ENCODE measurements around the gene DOCK2. TPM values are rescaled to one million over a fixed set of nuclear protein-coding genes. Genes with fewer than 3 reads are reported as not detected.

Gene DOCK2
- total RNA-seq, 4 donors from 2014 or later = 0.32 to 5.3 (median 2.7) TPM

DNA sequence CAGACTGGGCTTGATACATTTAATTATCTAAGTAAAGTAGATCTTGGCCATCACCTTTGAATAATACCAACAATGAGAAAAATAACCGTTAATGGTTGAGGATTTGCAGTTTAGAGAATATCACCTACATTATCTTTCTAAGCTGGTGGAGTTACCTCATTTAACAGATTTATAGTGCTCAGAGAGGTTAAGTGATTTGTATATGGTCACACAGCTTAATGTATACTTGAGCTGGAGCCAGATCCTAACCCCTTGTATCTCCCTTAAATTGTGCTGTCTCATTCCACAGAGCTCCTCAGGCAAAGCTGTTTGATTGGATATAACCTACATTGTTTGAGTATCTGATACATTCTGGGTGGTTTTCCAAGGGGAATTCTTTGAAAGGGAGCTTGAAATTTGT is 285.4 kb downstream of the DOCK2 start:
- no peaks in the 10 kb centered on the region for H3K36me3 ChIP-seq
- in situ Hi-C loops (cut with MboI; ENCODE audit: low sequenced_read_pairs in 4 of 4) (no loop called here), intact Hi-C loops (cut with DNase I; ENCODE audit: low total_unique reads) (no loop called here)
- no peak overlapping the region for H3K27ac ChIP-seq
- ATAC-seq (no peak), DNase-seq (no peak)
- no peaks in the 10 kb centered on the region for H3K9me3 ChIP-seq
- H3K4me3 ChIP-seq = no peak overlapping the region
- no peaks in the 10 kb centered on the region for H3K4me1 ChIP-seq
- H3K27me3 ChIP-seq = no peaks in the 10 kb centered on the region
- TF ChIP-seq CTCF (IDR thresholded peaks at IDR 0.05 in 4 of 5, conservative IDR thresholded peaks at IDR 0.05 in 1 of 5) (no peak), POLR2A (IDR thresholded peaks at IDR 0.05) (no peak)

- Histone ChIP-seq H3K27me3 (no peaks in the 10 kb centered on the region), H3K9me3 (no peaks in the 10 kb centered on the region), H3K27ac (no peak overlapping the region), H3K4me3 (no peak overlapping the region), H3K4me1 (no peaks in the 10 kb centered on the region), H3K36me3 (no peaks in the 10 kb centered on the region)
- TF ChIP-seq POLR2A (IDR thresholded peaks at IDR 0.05) = no peak
- no peak for TF ChIP-seq CTCF (IDR thresholded peaks at IDR 0.05 in 4 of 5, conservative IDR thresholded peaks at IDR 0.05 in 1 of 5)
- in situ Hi-C loops (cut with MboI; ENCODE audit: low sequenced_read_pairs in 4 of 4) = no loop called here
- intact Hi-C loops (cut with DNase I; ENCODE audit: low total_unique reads) = no loop called here
- DNase-seq (no peak), ATAC-seq (no peak)
These were observed 286.9 kb downstream of the DOCK2 start for GRCh38 chr5:169923988-169924387.

DNA sequence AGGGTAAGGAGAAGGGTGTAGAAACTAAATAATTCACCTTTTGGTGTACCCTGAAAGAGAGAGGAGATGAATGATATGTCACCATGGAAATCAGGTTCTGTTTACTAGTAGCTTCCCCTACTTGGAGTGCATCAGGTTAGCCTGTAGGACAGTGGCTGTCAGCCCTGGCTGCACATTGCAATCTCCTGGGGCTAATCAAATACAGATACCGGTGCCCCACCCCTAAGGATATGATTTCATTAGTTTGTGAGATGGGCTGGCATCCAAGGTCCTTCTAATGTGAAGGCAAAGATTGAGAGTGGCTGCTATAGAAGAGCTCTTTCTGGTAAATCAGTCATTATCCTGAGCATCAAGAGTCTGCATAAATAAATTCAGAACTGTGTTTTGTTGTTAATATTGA is 296.1 kb downstream of the DOCK2 start:
- Histone ChIP-seq H3K4me1 (no peaks in the 10 kb centered on the region), H3K27ac (no peak overlapping the region), H3K4me3 (no peak overlapping the region), H3K27me3 (no peaks in the 10 kb centered on the region), H3K36me3 (no peaks in the 10 kb centered on the region), H3K9me3 (no peaks in the 10 kb centered on the region)
- intact Hi-C loops (cut with DNase I; ENCODE audit: low total_unique reads) = no loop called here
- in situ Hi-C loops (cut with MboI; ENCODE audit: low sequenced_read_pairs in 4 of 4) = no loop called here
- TF ChIP-seq POLR2A (IDR thresholded peaks at IDR 0.05) (no peak), CTCF (IDR thresholded peaks at IDR 0.05 in 4 of 5, conservative IDR thresholded peaks at IDR 0.05 in 1 of 5) (no peak)
- ATAC-seq (no peak), DNase-seq (no peak)

- intact Hi-C loops (cut with DNase I; ENCODE audit: low total_unique reads) (no loop called here), in situ Hi-C loops (cut with MboI; ENCODE audit: low sequenced_read_pairs in 4 of 4) (no loop called here)
- no peak for TF ChIP-seq CTCF (IDR thresholded peaks at IDR 0.05 in 4 of 5, conservative IDR thresholded peaks at IDR 0.05 in 1 of 5)
- no peak for TF ChIP-seq POLR2A (IDR thresholded peaks at IDR 0.05)
- no peaks in the 10 kb centered on the region for H3K9me3 ChIP-seq
- H3K4me1 ChIP-seq = no peaks in the 10 kb centered on the region
- no peaks in the 10 kb centered on the region for H3K27me3 ChIP-seq
- ATAC-seq (no peak), DNase-seq (no peak)
- H3K27ac ChIP-seq = no peak overlapping the region
- no peak overlapping the region for H3K4me3 ChIP-seq
- no peaks in the 10 kb centered on the region for H3K36me3 ChIP-seq
These were observed 296.5 kb downstream of the DOCK2 start for GRCh38 chr5:169933616-169934015.

DNA sequence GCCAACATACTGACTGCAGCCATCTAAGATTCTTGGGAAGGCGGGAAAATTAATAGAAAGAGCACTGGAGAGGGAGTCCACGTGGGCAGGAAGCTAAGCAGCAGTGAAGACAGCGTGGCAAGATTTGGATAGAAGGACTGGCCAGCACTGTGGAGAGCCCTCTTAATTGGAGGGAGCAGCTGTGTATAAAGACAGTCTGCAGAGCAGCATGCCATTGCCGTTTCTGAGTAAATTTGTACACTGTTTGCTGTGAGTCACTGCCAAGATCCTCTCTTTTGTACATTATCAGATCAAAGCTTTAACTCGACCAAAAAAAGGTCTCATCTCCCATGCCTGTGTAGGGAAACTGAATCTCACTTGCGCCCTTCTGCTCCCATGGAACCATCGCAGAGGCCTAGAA is 297.9 kb downstream of the DOCK2 start:
- Histone ChIP-seq H3K9me3 (no peaks in the 10 kb centered on the region), H3K27me3 (no peaks in the 10 kb centered on the region), H3K36me3 (no peaks in the 10 kb centered on the region), H3K27ac (no peak overlapping the region), H3K4me1 (no peaks in the 10 kb centered on the region), H3K4me3 (no peak overlapping the region)
- ATAC-seq = no peak
- intact Hi-C loops (cut with DNase I; ENCODE audit: low total_unique reads) (no loop called here), in situ Hi-C loops (cut with MboI; ENCODE audit: low sequenced_read_pairs in 4 of 4) (no loop called here)
- no peak for DNase-seq
- TF ChIP-seq POLR2A (IDR thresholded peaks at IDR 0.05) (no peak), CTCF (IDR thresholded peaks at IDR 0.05 in 4 of 5, conservative IDR thresholded peaks at IDR 0.05 in 1 of 5) (no peak)
